Mesodermal cell (in vitro differentiated cells): ENCODE measurements around the gene LOXL3.
"Not testable (repeated sequence)": the region's sequence is repeated elsewhere in the genome, so short reads cannot be mapped to it uniquely, and the experiment has no call there.

Source experiments
- H3K27ac ChIP-seq: 2 replicates; pipeline ENCODE4 v1.7.0; 2013; ENCODE audit warnings: mild to moderate bottlenecking, low read depth, low read length, moderate library complexity; ENCODE audit not compliant: severe bottlenecking
- H3K36me3 ChIP-seq: 2 replicates; pipeline ENCODE4 v1.7.1; 2013; ENCODE audit warnings: mild to moderate bottlenecking, low read length, moderate library complexity; ENCODE audit not compliant: control insufficient read depth, insufficient read depth
- H3K4me1 ChIP-seq: one replicate; pipeline ENCODE4 v1.7.1; 2013; ENCODE audit warnings: mild to moderate bottlenecking, low read length; ENCODE audit not compliant: insufficient read depth, control insufficient read depth, poor library complexity, severe bottlenecking
- H3K4me3 ChIP-seq: 2 replicates; pipeline ENCODE4 v1.7.0; 2013; ENCODE audit warnings: low read length, control low read depth, mild to moderate bottlenecking; ENCODE audit not compliant: insufficient read depth, poor library complexity, severe bottlenecking; ENCODE audit errors: extremely low read depth
- H3K9me3 ChIP-seq: 2 replicates; pipeline ENCODE4 v1.7.1; 2013; ENCODE audit warnings: mild to moderate bottlenecking, low read length, moderate library complexity; ENCODE audit not compliant: control insufficient read depth
- WGBS, 2 experiments: methylation state at CpG; one replicate each; pipeline ENCODE4 v1.1.5; 2013; ENCODE audit warnings: missing lambda C conversion rate in 2 of 2; ENCODE audit not compliant: insufficient coverage in 2 of 2; 5-methylcytosine and 5-hydroxymethylcytosine counted together

LOXL3 gene

GRCh38 chr2:74497777-74498499 lies 55.8 kb downstream of the LOXL3 start:
- H3K9me3 ChIP-seq = no peaks in the 10 kb centered on the region

GRCh38 chr2:74496997-74497776 lies 56.6 kb downstream of the LOXL3 start:
- Histone ChIP-seq H3K4me3 (peak overlapping the region; percentile 39), H3K4me1 (peaks cover 17% of the 10 kb centered on the region), H3K9me3 (no peaks in the 10 kb centered on the region), H3K27ac (no peak overlapping the region), H3K36me3 (peaks cover 24% of the 10 kb centered on the region)
- WGBS, 2 experiments = 82 to 93% methylated on average over 10 to 19 of the region's 19 CpGs

More at GRCh38 chr2:74497777-74498499, 55.8 kb downstream of the LOXL3 start:
- H3K4me3 ChIP-seq = peak overlapping the region; percentile 39
- 5% methylated on average over 47 to 54 of the region's 61 CpGs for WGBS, 2 experiments
- peaks cover 17% of the 10 kb centered on the region for H3K4me1 ChIP-seq
- H3K36me3 ChIP-seq = peaks cover 17% of the 10 kb centered on the region
- H3K27ac ChIP-seq = no peak overlapping the region

- WGBS, 2 experiments = 100% methylated on average over 1 of the region's 1 CpG; no CpG with 5 or more reads in 1 of the 2 experiments
- Histone ChIP-seq H3K4me1 (peaks cover 13% of the 10 kb centered on the region), H3K4me3 (no peak overlapping the region), H3K27ac (no peak overlapping the region), H3K9me3 (no peaks in the 10 kb centered on the region), H3K36me3 (peaks cover 42% of the 10 kb centered on the region)
Observed at GRCh38 chr2:74495440-74495839, 58.3 kb downstream of the LOXL3 start.

- H3K36me3 ChIP-seq = peaks cover 47% of the 10 kb centered on the region
- H3K4me3 ChIP-seq = no peak overlapping the region
- H3K27ac ChIP-seq = no peak overlapping the region
- WGBS, 2 experiments = 92 to 98% methylated on average over 3 of the region's 3 CpGs
- H3K4me1 ChIP-seq = peaks cover 6% of the 10 kb centered on the region
- H3K9me3 ChIP-seq = no peaks in the 10 kb centered on the region
Observed at GRCh38 chr2:74493546-74493945, 60.2 kb downstream of the LOXL3 start.

GRCh38 chr2:74491648-74492544 lies 61.8 kb downstream of the LOXL3 start:
- no peak overlapping the region for H3K27ac ChIP-seq
- no peaks in the 10 kb centered on the region for H3K9me3 ChIP-seq
- no peak overlapping the region for H3K4me3 ChIP-seq
- WGBS, 2 experiments = 97 to 99% methylated on average over 8 to 10 of the region's 12 CpGs
- H3K36me3 ChIP-seq = peaks cover 59% of the 10 kb centered on the region
- no peaks in the 10 kb centered on the region for H3K4me1 ChIP-seq

GRCh38 chr2:74489906-74490305 lies 63.8 kb downstream of the LOXL3 start:
- Histone ChIP-seq H3K9me3 (no peaks in the 10 kb centered on the region), H3K4me3 (no peak overlapping the region), H3K36me3 (peaks cover 67% of the 10 kb centered on the region), H3K4me1 (no peaks in the 10 kb centered on the region), H3K27ac (no peak overlapping the region)
- 97 to 100% methylated on average over 6 of the region's 9 CpGs for WGBS, 2 experiments

GRCh38 chr2:74488643-74489481 lies 64.9 kb downstream of the LOXL3 start:
- Histone ChIP-seq H3K36me3 (peaks cover 59% of the 10 kb centered on the region), H3K9me3 (no peaks in the 10 kb centered on the region), H3K4me1 (no peaks in the 10 kb centered on the region), H3K4me3 (no peak overlapping the region), H3K27ac (no peak overlapping the region)
- WGBS, 2 experiments = 83 to 92% methylated on average over 5 to 7 of the region's 9 CpGs

- peaks cover 3% of the 10 kb centered on the region for H3K4me1 ChIP-seq
- H3K4me3 ChIP-seq = no peak overlapping the region
- WGBS, 2 experiments = 100% methylated on average over 2 of the region's 2 CpGs
- no peak overlapping the region for H3K27ac ChIP-seq
- H3K9me3 ChIP-seq = no peaks in the 10 kb centered on the region
- peaks cover 42% of the 10 kb centered on the region for H3K36me3 ChIP-seq
Observed at GRCh38 chr2:74486141-74486540, 67.6 kb downstream of the LOXL3 start.

- Histone ChIP-seq H3K4me3 (peak overlapping the region; percentile 79), H3K36me3 (peaks cover 45% of the 10 kb centered on the region)
- WGBS, 2 experiments = 90 to 91% methylated on average over 13 to 15 of the region's 19 CpGs
- not testable (repeated sequence) for H3K27ac ChIP-seq, H3K4me1 ChIP-seq, H3K9me3 ChIP-seq
Observed at GRCh38 chr2:74483675-74484164, 70.0 kb downstream of the LOXL3 start.
